H9 (cell line): Measurements from ENCODE around the gene EPN1. TPM values are rescaled to one million over a fixed set of nuclear protein-coding genes. Genes with fewer than 3 reads are reported as not detected.

Source experiments
- DNase-seq: peaks from one replicate; pipeline ENCODE4 v3.0.0-alpha.2; 2017
- H2AFZ ChIP-seq: one replicate; pipeline ENCODE4 v1.6.1; 2013; ENCODE audit warnings: mild to moderate bottlenecking, low read length, control low read depth, moderate library complexity
- H2AK5ac ChIP-seq: 2 replicates; pipeline ENCODE4 v1.6.1; 2013; ENCODE audit warnings: low read length, control low read depth, mixed read lengths; ENCODE audit not compliant: insufficient read length
- H2BK120ac ChIP-seq: one replicate; pipeline ENCODE4 v1.6.1; 2013; ENCODE audit warnings: low read depth, mild to moderate bottlenecking, low read length, control low read depth, inconsistent platforms; ENCODE audit not compliant: poor library complexity, severe bottlenecking
- H2BK12ac ChIP-seq: 2 replicates; pipeline ENCODE4 v1.6.1; 2013; ENCODE audit warnings: low read length, control low read depth, mixed read lengths, low read depth; ENCODE audit not compliant: insufficient read length
- H2BK15ac ChIP-seq: 2 replicates; pipeline ENCODE4 v1.6.1; 2013; ENCODE audit warnings: low read depth, low read length, control low read depth
- H2BK20ac ChIP-seq: one replicate; pipeline ENCODE4 v1.6.1; 2013; ENCODE audit warnings: low read depth, mild to moderate bottlenecking, low read length, control low read depth, inconsistent platforms; ENCODE audit not compliant: poor library complexity, severe bottlenecking
- H2BK5ac ChIP-seq: 2 replicates; pipeline ENCODE4 v1.6.1; 2013; ENCODE audit warnings: low read length, control low read depth, mixed read lengths; ENCODE audit not compliant: insufficient read length
- H3K14ac ChIP-seq: 2 replicates; pipeline ENCODE4 v1.6.1; 2013; ENCODE audit warnings: low read length, control low read depth; ENCODE audit not compliant: insufficient read depth
- H3K18ac ChIP-seq: 2 replicates; pipeline ENCODE4 v1.6.1; 2013; ENCODE audit warnings: low read depth, mild to moderate bottlenecking, mixed read lengths, low read length, control low read depth; ENCODE audit not compliant: insufficient read length
- H3K23ac ChIP-seq: 2 replicates; pipeline ENCODE4 v1.6.1; 2013; ENCODE audit warnings: low read length, control low read depth, mixed read lengths, low read depth; ENCODE audit not compliant: insufficient read length
- H3K23me2 ChIP-seq: 2 replicates; pipeline ENCODE4 v1.6.1; 2013; ENCODE audit warnings: low read depth, mild to moderate bottlenecking, mixed read lengths, low read length, control low read depth; ENCODE audit not compliant: insufficient read length, poor library complexity, severe bottlenecking
- H3K27ac ChIP-seq: 2 replicates; pipeline ENCODE4 v1.5.1; 2013; ENCODE audit warnings: low read length, control low read depth, mixed read lengths, low read depth; ENCODE audit not compliant: insufficient read length
- H3K27me3 ChIP-seq: 2 replicates; pipeline ENCODE4 v1.6.1; 2013; ENCODE audit warnings: low read length, control low read depth, inconsistent platforms; ENCODE audit not compliant: insufficient read depth
- H3K4ac ChIP-seq: 2 replicates; pipeline ENCODE4 v1.6.1; 2013; ENCODE audit warnings: low read depth, mild to moderate bottlenecking, control low read depth, inconsistent platforms, low read length, moderate library complexity
- H3K4me1 ChIP-seq: 2 replicates; pipeline ENCODE4 v1.6.1; 2013; ENCODE audit warnings: low read length, control low read depth, inconsistent platforms; ENCODE audit not compliant: insufficient read depth
- H3K4me2 ChIP-seq: 2 replicates; pipeline ENCODE4 v1.6.1; 2013; ENCODE audit warnings: low read length, control low read depth, mixed read lengths; ENCODE audit not compliant: insufficient read length, insufficient read depth
- H3K56ac ChIP-seq: 2 replicates; pipeline ENCODE4 v1.6.1; 2013; ENCODE audit warnings: low read depth, mild to moderate bottlenecking, mixed read lengths, low read length, control low read depth; ENCODE audit not compliant: insufficient read length
- H3K79me1 ChIP-seq: 2 replicates; pipeline ENCODE4 v1.6.1; 2013; ENCODE audit warnings: low read depth, mild to moderate bottlenecking, moderate library complexity, low read length, control low read depth, inconsistent platforms; ENCODE audit not compliant: insufficient read depth, poor library complexity, severe bottlenecking
- H3K79me2 ChIP-seq: 2 replicates; pipeline ENCODE4 v1.6.1; 2013; ENCODE audit warnings: low read length, control low read depth, inconsistent platforms; ENCODE audit not compliant: insufficient read depth
- H3K9ac ChIP-seq: 2 replicates; pipeline ENCODE4 v1.6.1; 2013; ENCODE audit warnings: low read length, control low read depth, mixed read lengths; ENCODE audit not compliant: insufficient read length; ENCODE audit errors: extremely low read depth
- H3K9me3 ChIP-seq: one replicate; pipeline ENCODE4 v1.6.1; 2013; ENCODE audit warnings: low read depth, low read length, inconsistent platforms; ENCODE audit not compliant: control insufficient read depth
- H3T11ph ChIP-seq: one replicate; pipeline ENCODE4 v1.6.1; 2013; ENCODE audit warnings: mild to moderate bottlenecking, low read length, control low read depth, inconsistent platforms
- H4K20me1 ChIP-seq: one replicate; pipeline ENCODE4 v1.6.1; 2013; ENCODE audit not compliant: control insufficient read depth, insufficient read length, insufficient read depth
- H4K5ac ChIP-seq: 2 replicates; pipeline ENCODE4 v1.6.1; 2013; ENCODE audit warnings: low read depth, mild to moderate bottlenecking, mixed read lengths, low read length, control low read depth; ENCODE audit not compliant: insufficient read length
- H4K8ac ChIP-seq: replicated peaks from 2 replicates; pipeline ENCODE4 v1.6.1; 2013; ENCODE audit warnings: low read length, control low read depth, mixed read lengths, low read depth; ENCODE audit not compliant: insufficient read length
- H4K91ac ChIP-seq: 2 replicates; pipeline ENCODE4 v1.6.1; 2013; ENCODE audit warnings: low read depth, mild to moderate bottlenecking, moderate library complexity, mixed read lengths, low read length, control low read depth; ENCODE audit not compliant: insufficient read length
- H3K27ac Mint-ChIP-seq, 3 experiments: 2 replicates in 2 of 3; 3 replicates in 1 of 3; pipeline ENCODE4 v1.8.0; 2020 to 2021; ENCODE audit warnings: mixed read lengths in 3 of 3, mild to moderate bottlenecking in 1 of 3, moderate library complexity in 1 of 3
- H3K27me3 Mint-ChIP-seq: 2 replicates; pipeline ENCODE4 v1.8.0; 2021; ENCODE audit warnings: low read depth, mild to moderate bottlenecking, moderate library complexity, mixed read lengths
- H3K36me3 Mint-ChIP-seq, 3 experiments: 2 replicates in 2 of 3; 3 replicates in 1 of 3; pipeline ENCODE4 v1.8.0; 2020 to 2021; ENCODE audit warnings: low read depth in 3 of 3, mixed read lengths in 3 of 3; ENCODE audit not compliant: insufficient read depth in 1 of 3
- H3K4me1 Mint-ChIP-seq, 2 experiments: 2 replicates each; pipeline ENCODE4 v1.8.0; 2020; ENCODE audit warnings: mixed read lengths in 2 of 2
- H3K4me3 Mint-ChIP-seq, 2 experiments: 2 replicates in 1 of 2; 3 replicates in 1 of 2; pipeline ENCODE4 v1.8.0; 2020 to 2021; ENCODE audit warnings: mild to moderate bottlenecking in 2 of 2, mixed read lengths in 2 of 2, moderate library complexity in 1 of 2
- H3K9me3 Mint-ChIP-seq, 2 experiments: 2 replicates in 1 of 2; 3 replicates in 1 of 2; pipeline ENCODE4 v1.8.0; 2020; ENCODE audit warnings: mild to moderate bottlenecking in 2 of 2, mixed read lengths in 2 of 2, moderate library complexity in 1 of 2
- CTCF ChIP-seq: fragments of 200-600 bp; sonication (generic); conservative IDR thresholded peaks from 3 replicates; pipeline ENCODE4 v1.8.0; 2021; ENCODE audit warnings: antibody characterized with exemption, mild to moderate bottlenecking
- WGBS: extraction: QIAGEN DNeasy Blood & Tissue Kit; methylation state at CpG from one replicate; pipeline ENCODE4 v1.1.7; 2013; ENCODE audit warnings: missing lambda C conversion rate, low lambda C conversion rate, mixed read lengths; ENCODE audit not compliant: insufficient read length; ENCODE audit errors: extremely low coverage; 5-methylcytosine and 5-hydroxymethylcytosine counted together
- total RNA-seq: library from RNA; stranded (reverse); gene quantifications from 2 replicates; pipeline ENCODE4 v1.2.1, GENCODE V29; 2021

EPN1 gene
- total RNA-seq, 1 experiment from 2014 or later, result 159 TPM

- Histone ChIP-seq H2BK20ac (no peak overlapping the region), H3K27ac (no peak overlapping the region), H3K23ac (no peak overlapping the region), H3K18ac (no peak overlapping the region), H4K8ac (no peak overlapping the region), H3K4me1 (no peaks in the 10 kb centered on the region), H3K9me3 (no peaks in the 10 kb centered on the region), H3K14ac (no peak overlapping the region), H2BK12ac (no peak overlapping the region), H2AFZ (no peak overlapping the region), H3K23me2 (peaks cover 5% of the 10 kb centered on the region), H3K56ac (no peak overlapping the region), H3K27me3 (no peaks in the 10 kb centered on the region), H3T11ph (no peak overlapping the region), H3K4me2 (no peak overlapping the region), H4K5ac (no peak overlapping the region), H3K79me2 (peaks cover 16% of the 10 kb centered on the region; the same call in 1 of the 2 replicates), H2BK5ac (no peak overlapping the region), H4K20me1 (no peaks in the 10 kb centered on the region), H2BK120ac (no peak overlapping the region), H4K91ac (no peak overlapping the region), H3K9ac (no peak overlapping the region), H2BK15ac (no peak overlapping the region), H3K4ac (no peak overlapping the region), H3K79me1 (peaks cover 18% of the 10 kb centered on the region), H2AK5ac (no peak overlapping the region)
- TF ChIP-seq CTCF, result no peak
- Mint-ChIP-seq H3K4me3 (no peak overlapping the region; a peak in 1 of 5 replicates), H3K36me3 (peaks cover 22 to 56% (median 49%) of the 10 kb centered on the region in 3 experiments), H3K4me1 (peaks cover 11 to 14% of the 10 kb centered on the region in 2 experiments), H3K9me3 (no peaks in the 10 kb centered on the region; a peak in 1 of 5 replicates), H3K27ac (peak overlapping the region in 1 of 3 experiments; percentile 49; a peak in 2 of 7 replicates), H3K27me3 (no peaks in the 10 kb centered on the region)
- no CpG with 5 or more reads among the region's 20 CpGs for WGBS
- DNase-seq, result no peak
These were observed 5.5 kb downstream of the EPN1 start for GRCh38 chr19:55680339-55681130.
